Keratinocyte (primary cell): ENCODE measurements around the gene TNC.

Source experiments
- CTCF ChIP-seq, 3 experiments: IDR thresholded peaks in 1 of 3; conservative IDR thresholded peaks in 1 of 3; optimal IDR thresholded peaks in 1 of 3; 2 replicates in 2 of 3; 3 replicates in 1 of 3; pipeline versions ENCODE3 to v1.5.1; 2011; ENCODE audit warnings: low read length in 3 of 3, mild to moderate bottlenecking in 3 of 3, moderate library complexity in 2 of 3, control low read depth in 1 of 3, inconsistent platforms in 1 of 3; ENCODE audit not compliant: insufficient read depth in 2 of 3; ENCODE audit errors: extremely low read depth in 1 of 3
- EZH2 ChIP-seq: IDR thresholded peaks from one replicate; pipeline ENCODE4 v1.6.1; 2012; ENCODE audit warnings: inconsistent platforms, mild to moderate bottlenecking, low read length, moderate library complexity

- TF ChIP-seq CTCF (optimal IDR thresholded peaks at IDR 0.05 in 1 of 3, IDR thresholded peaks at IDR 0.05 in 1 of 3, conservative IDR thresholded peaks at IDR 0.05 in 1 of 3; ENCODE audit: extremely low read depth in 1 of 3, insufficient read depth in 2 of 3, low read length in 3 of 3) (no peak), EZH2 (no peak)
Measured at GRCh38 chr9:115000217-115000639, 117.7 kb downstream of the TNC start.
